Heart right ventricle (tissue), 16 donors: ENCODE measurements around the gene PSTPIP2. TPM values are rescaled to one million over a fixed set of nuclear protein-coding genes. Genes with fewer than 3 reads are reported as not detected.
A peak's percentile ranks its signal among the peaks of the same experiment; 100 is the strongest.
"Not testable (repeated sequence)": the region's sequence is repeated elsewhere in the genome, so short reads cannot be mapped to it uniquely, and the experiment has no call there.

Experiments used
- ATAC-seq, 8 donors: fragments of 200-7000 bp; cut with Tn5 transposase; one replicate each; pipeline ENCODE4 v1.9.1; 2020; ENCODE audit warnings: mild to moderate bottlenecking in 8 of 8, moderate library complexity in 8 of 8, moderate number of reproducible peaks in 1 of 8
- DNase-seq, 2 donors: peaks; one replicate each; pipeline ENCODE4 v3.0.0-alpha.2; 2020
- H3K27ac ChIP-seq, 10 donors: fragments of 200-600 bp; sonication (generic) in 2 of 10; one replicate each; pipeline versions ENCODE4 v1.5.0 to v1.8.0; 2020 to 2022; ENCODE audit warnings: mild to moderate bottlenecking in 3 of 10
- H3K27me3 ChIP-seq, 7 donors: fragments of 200-600 bp; one replicate each; pipeline ENCODE4 v1.8.0; 2021 to 2022; ENCODE audit warnings: mild to moderate bottlenecking in 2 of 7
- H3K36me3 ChIP-seq, 9 donors: fragments of 200-600 bp; sonication (generic) in 1 of 9; one replicate each; pipeline versions ENCODE4 v1.5.0 to v1.8.0; 2020 to 2022; ENCODE audit warnings: mild to moderate bottlenecking in 2 of 9
- H3K4me1 ChIP-seq, 9 donors: fragments of 200-600 bp; sonication (generic) in 1 of 9; one replicate each; pipeline versions ENCODE4 v1.5.0 to v1.8.0; 2020 to 2022; ENCODE audit warnings: mild to moderate bottlenecking in 4 of 9
- H3K4me3 ChIP-seq, 10 donors: fragments of 200-600 bp; sonication (generic) in 2 of 10; one replicate each; pipeline versions ENCODE4 v1.5.0 to v1.8.0; 2020 to 2022; ENCODE audit warnings: mild to moderate bottlenecking in 7 of 10, moderate library complexity in 2 of 10
- H3K9me3 ChIP-seq, 11 donors: fragments of 200-600 bp in 10 of 11; sonication (generic) in 2 of 11; one replicate each; pipeline versions ENCODE4 v1.5.0 to v1.8.0; 2013 to 2022; ENCODE audit warnings: mild to moderate bottlenecking in 2 of 11, control low read depth in 1 of 11, moderate library complexity in 1 of 11
- WGBS, 2 donors: extraction: QIAGEN DNeasy Blood & Tissue Kit; methylation state at CpG; one replicate each; pipeline ENCODE4 v1.1.7; 2013; ENCODE audit warnings: inconsistent platforms in 1 of 2; 5-methylcytosine and 5-hydroxymethylcytosine counted together
- intact Hi-C, 10 donors: fragments of 100-400 bp; cut with DNase I; formaldehyde crosslinking; loops; one replicate each; pipeline versions ENCODE4 v1.11.1 to v1.14.2; 2022
- polyA plus RNA-seq, 2 donors: library from polyadenylated mRNA; stranded (reverse); fragments of 200-250 nt; gene quantifications; one replicate each; pipeline ENCODE4 v1.2.3, GENCODE V29; 2013
- total RNA-seq, 10 donors: library from RNA; stranded (reverse); fragmentation: NEBNext Ultra II Directional in 3 of 10; extraction: Animal tissue kit (Norgen Biotek cat#: 25700) in 3 of 10; gene quantifications; one replicate each; pipeline versions ENCODE4 v1.2.1 to v1.2.4, GENCODE V29; 2021 to 2023
- TF ChIP-seq, protein P1 (sequence below), 9 donors: fragments of 200-600 bp; sonication (generic) in 2 of 9; IDR thresholded peaks; one replicate each; pipeline versions ENCODE4 v1.5.0 to v1.8.0; 2021 to 2022; ENCODE audit warnings: antibody characterized with exemption in 9 of 9, mild to moderate bottlenecking in 5 of 9, moderate library complexity in 1 of 9
- donor health status: Arrhythmogenic right ventricular cardiomyopathy.
- donor health status: ischemic (EF 13 %, LVEDD 7.1; RV severe dilation, severe dysfunction).
- donor health status: healthy with polysubstance abuse.
- donor health status: DM: no; HTN: yes; CAD: no.
- donor health status: DM: no; HTN: no; CAD: no.
- donor health status: ischemic (EF 25% LVEDD 6.9; RV normal size, moderate dysfunction).
- donor health status: ischemic (EF 25% LVEDD 5.7; RV mildly dilated, moderate dysfunction).
- donor health status: healthy.
- donor health status: DM: yes; HTN: yes; CAD: no.
- donor health status: Ischemic cardiomyopathy.
- donor health status: ischemic (EF 35%, LVEDD 5.7; RV mildly dilated, moderate dysfunction).
- donor health status: nonischemic (EF 11% LVEDD 7.7; RV severe dilation, severe dysfunction).
- donor health status: DM: yes; HTN: yes; CAD: no.
- donor health status: PGD.
- donor health status: ischemic (EF 29% LVEDD 5.4; RV normal size, mild dysfunction).
- donor health status: nonischemic (EF 23%, LVEDD 6.1; RV moderate dilation, normal function).

Gene PSTPIP2
- total and polyA plus RNA-seq, 12 donors, result 0.49 to 6.7 (median 2.2) TPM

GRCh38 chr18:46097431-46097800 is 25.4 kb upstream of the PSTPIP2 start:
- DNase-seq (no peak), ATAC-seq (peak in 7 of 8 donors; percentile 3 to 44 (median 25))
- H3K4me1 ChIP-seq, result peaks cover 0 to 56% (median 50%) of the 10 kb centered on the region in 9 donors
- WGBS, 2 donors, result 0% methylated on average over 8 of the region's 8 CpGs
- peak overlapping the region; percentile 87 to 98 (median 95) for H3K27ac ChIP-seq
- H3K9me3 ChIP-seq, result no peaks in the 10 kb centered on the region
- TF ChIP-seq, protein P1, sequence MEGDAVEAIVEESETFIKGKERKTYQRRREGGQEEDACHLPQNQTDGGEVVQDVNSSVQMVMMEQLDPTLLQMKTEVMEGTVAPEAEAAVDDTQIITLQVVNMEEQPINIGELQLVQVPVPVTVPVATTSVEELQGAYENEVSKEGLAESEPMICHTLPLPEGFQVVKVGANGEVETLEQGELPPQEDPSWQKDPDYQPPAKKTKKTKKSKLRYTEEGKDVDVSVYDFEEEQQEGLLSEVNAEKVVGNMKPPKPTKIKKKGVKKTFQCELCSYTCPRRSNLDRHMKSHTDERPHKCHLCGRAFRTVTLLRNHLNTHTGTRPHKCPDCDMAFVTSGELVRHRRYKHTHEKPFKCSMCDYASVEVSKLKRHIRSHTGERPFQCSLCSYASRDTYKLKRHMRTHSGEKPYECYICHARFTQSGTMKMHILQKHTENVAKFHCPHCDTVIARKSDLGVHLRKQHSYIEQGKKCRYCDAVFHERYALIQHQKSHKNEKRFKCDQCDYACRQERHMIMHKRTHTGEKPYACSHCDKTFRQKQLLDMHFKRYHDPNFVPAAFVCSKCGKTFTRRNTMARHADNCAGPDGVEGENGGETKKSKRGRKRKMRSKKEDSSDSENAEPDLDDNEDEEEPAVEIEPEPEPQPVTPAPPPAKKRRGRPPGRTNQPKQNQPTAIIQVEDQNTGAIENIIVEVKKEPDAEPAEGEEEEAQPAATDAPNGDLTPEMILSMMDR (IDR thresholded peaks at IDR 0.05), result no peak
- intact Hi-C loops, result no loop called here
- H3K27me3 ChIP-seq, result no peaks in the 10 kb centered on the region
- H3K36me3 ChIP-seq, result peaks cover 0 to 38% (median 21%) of the 10 kb centered on the region in 9 donors
- H3K4me3 ChIP-seq, result peak overlapping the region; percentile 72 to 100 (median 86)

GRCh38 chr18:46096651-46097300 is 24.7 kb upstream of the PSTPIP2 start:
- DNase-seq (no peak), ATAC-seq (peak in 3 of 8 donors; percentile 14 to 17 (median 15))
- TF ChIP-seq, protein P1 (IDR thresholded peaks at IDR 0.05), result no peak
- no peaks in the 10 kb centered on the region for H3K9me3 ChIP-seq
- H3K27ac ChIP-seq, result peak overlapping the region; percentile 87 to 98 (median 95)
- WGBS, 2 donors, result 23 to 36% methylated on average over 22 of the region's 22 CpGs
- intact Hi-C loops, result no loop called here
- H3K4me3 ChIP-seq, result peak overlapping the region; percentile 72 to 100 (median 86)
- H3K27me3 ChIP-seq, result no peaks in the 10 kb centered on the region
- H3K4me1 ChIP-seq, result peaks cover 0 to 62% (median 55%) of the 10 kb centered on the region in 9 donors
- peaks cover 0 to 45% (median 25%) of the 10 kb centered on the region in 9 donors for H3K36me3 ChIP-seq

- peaks cover 0 to 57% (median 33%) of the 10 kb centered on the region in 9 donors for H3K36me3 ChIP-seq
- H3K27ac ChIP-seq, result peak overlapping the region in 1 of 10 donors; percentile 9
- 77% methylated on average over 10 of the region's 10 CpGs for WGBS, 2 donors
- TF ChIP-seq, protein P1 (IDR thresholded peaks at IDR 0.05), result no peak
- H3K4me3 ChIP-seq, result peak overlapping the region in 9 of 10 donors; percentile 72 to 100 (median 86)
- DNase-seq, result no peak
- ATAC-seq, result no peak
- H3K4me1 ChIP-seq, result peaks cover 0 to 73% (median 67%) of the 10 kb centered on the region in 9 donors
- H3K27me3 ChIP-seq, result no peaks in the 10 kb centered on the region
- H3K9me3 ChIP-seq, result no peaks in the 10 kb centered on the region
- intact Hi-C loops, result no loop called here
These were observed 23.5 kb upstream of the PSTPIP2 start for GRCh38 chr18:46095532-46095931.

DNA sequence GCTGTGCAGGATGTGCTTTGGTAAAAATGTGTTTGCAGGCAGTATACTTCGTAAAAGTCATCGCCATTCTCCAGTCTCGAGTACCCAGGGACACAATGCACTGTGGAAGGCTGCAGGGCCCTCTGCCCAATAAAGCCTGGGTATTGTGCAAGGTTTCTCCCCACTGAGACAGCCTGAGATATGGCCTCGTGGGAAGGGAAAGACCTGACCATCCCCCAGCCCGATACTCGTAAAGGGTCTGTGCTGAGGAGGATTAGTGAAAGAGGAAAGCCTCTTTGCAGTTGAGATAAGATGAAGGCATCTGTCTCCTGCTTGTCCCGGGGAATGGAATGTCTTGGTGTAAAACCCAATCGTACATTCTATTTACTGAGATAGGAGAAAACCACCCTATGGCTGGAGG is 16.4 kb upstream of the PSTPIP2 start:
- H3K4me3 ChIP-seq, H3K9me3 ChIP-seq, intact Hi-C loops, DNase-seq, H3K27ac ChIP-seq, ATAC-seq, H3K27me3 ChIP-seq: not testable (repeated sequence)
- H3K4me1 ChIP-seq, result peaks cover 0 to 62% (median 33%) of the 10 kb centered on the region in 9 donors
- WGBS, 2 donors, result 27 to 44% methylated on average over 8 of the region's 8 CpGs
- H3K36me3 ChIP-seq, result peaks cover 0 to 100% (median 89%) of the 10 kb centered on the region in 9 donors

DNA sequence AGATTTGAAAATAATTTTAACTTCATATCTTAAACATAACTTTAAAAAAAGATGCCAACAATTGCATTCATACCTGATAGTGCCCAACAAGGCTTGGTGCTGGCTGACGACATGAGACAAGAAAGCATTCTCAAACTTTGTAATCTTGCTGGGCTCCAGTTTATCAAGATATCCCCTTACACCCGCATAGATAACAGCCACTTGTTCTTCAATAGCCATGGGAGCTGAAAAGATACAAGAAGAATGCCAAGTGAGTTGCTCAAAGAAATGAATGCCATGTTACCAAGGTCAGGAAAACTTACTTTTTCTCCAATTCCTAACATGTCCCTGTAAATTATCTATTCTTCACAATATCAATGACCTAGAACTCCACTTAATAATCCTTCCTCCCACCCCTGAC is 12.4 kb upstream of the PSTPIP2 start:
- TF ChIP-seq, protein P1 (IDR thresholded peaks at IDR 0.05), result no peak
- 38 to 64% methylated on average over 2 of the region's 2 CpGs for WGBS, 2 donors
- Histone ChIP-seq H3K36me3 (peaks cover 0 to 100% (median 78%) of the 10 kb centered on the region in 9 donors), H3K9me3 (no peaks in the 10 kb centered on the region), H3K4me1 (peaks cover 0 to 30% (median 10%) of the 10 kb centered on the region in 9 donors), H3K4me3 (no peak overlapping the region), H3K27ac (no peak overlapping the region), H3K27me3 (no peaks in the 10 kb centered on the region)
- intact Hi-C loops, result no loop called here
- ATAC-seq (no peak), DNase-seq (no peak)
